CD14-positive monocyte (primary cell): ENCODE data around the gene STARD4. TPM values are rescaled to one million over a fixed set of nuclear protein-coding genes. Genes with fewer than 3 reads are reported as not detected.

ENCODE experiments used
- DNase-seq, 3 donors: peaks; one replicate each; pipeline ENCODE4 v3.0.0-alpha.2; 2011 to 2022
- H2AFZ ChIP-seq: 2 replicates; pipeline ENCODE4 v1.6.0; 2012; ENCODE audit warnings: mild to moderate bottlenecking, low read depth, low read length, inconsistent platforms; ENCODE audit not compliant: insufficient read depth, poor library complexity, severe bottlenecking
- H3K27ac ChIP-seq, 2 donors: 1 replicate in 1 of 2; 2 replicates in 1 of 2; pipeline ENCODE4 v1.5.1; 2012 to 2013; ENCODE audit warnings: low read length in 2 of 2, control low read depth in 1 of 2, inconsistent platforms in 1 of 2, low read depth in 1 of 2, mild to moderate bottlenecking in 1 of 2
- H3K27me3 ChIP-seq, 2 donors: one replicate each; pipeline versions ENCODE4 v1.6.0 to v1.6.1; 2011 to 2013; ENCODE audit warnings: low read length in 2 of 2; ENCODE audit not compliant: control insufficient read depth in 2 of 2, insufficient read depth in 2 of 2
- H3K36me3 ChIP-seq, 2 donors: replicated peaks in 1 of 2; 1 replicate in 1 of 2; 2 replicates in 1 of 2; pipeline versions ENCODE4 v1.5.1 to v1.6.1; 2012 to 2013; ENCODE audit warnings: low read length in 2 of 2, control low read depth in 1 of 2, inconsistent platforms in 1 of 2, mild to moderate bottlenecking in 1 of 2; ENCODE audit not compliant: insufficient read depth in 2 of 2, control insufficient read depth in 1 of 2
- H3K4me1 ChIP-seq, 2 donors: 1 replicate in 1 of 2; 2 replicates in 1 of 2; pipeline versions ENCODE4 v1.5.1 to v1.6.1; 2012 to 2013; ENCODE audit warnings: low read length in 2 of 2, control low read depth in 1 of 2, inconsistent platforms in 1 of 2, mild to moderate bottlenecking in 1 of 2, moderate library complexity in 1 of 2; ENCODE audit not compliant: insufficient read depth in 2 of 2, control insufficient read depth in 1 of 2
- H3K4me2 ChIP-seq: replicated peaks from 2 replicates; pipeline ENCODE3; 2012; ENCODE audit warnings: low read length, moderate library complexity, mild to moderate bottlenecking; ENCODE audit not compliant: poor library complexity, severe bottlenecking; ENCODE audit errors: extremely low read depth
- H3K4me3 ChIP-seq, 3 experiments: fragments of 200-600 bp in 1 of 3; sonication (generic) in 1 of 3; replicated peaks in 1 of 3; 1 replicate in 2 of 3; 2 replicates in 1 of 3; pipeline ENCODE4 v1.5.1; 2011 to 2013; ENCODE audit warnings: low read length in 3 of 3, mild to moderate bottlenecking in 3 of 3, control low read depth in 2 of 3, low read depth in 2 of 3, inconsistent platforms in 1 of 3, moderate library complexity in 1 of 3
- H3K79me2 ChIP-seq: 2 replicates; pipeline ENCODE4 v1.6.0; 2012; ENCODE audit warnings: mild to moderate bottlenecking, control low read depth, inconsistent platforms, low read length, moderate library complexity; ENCODE audit not compliant: insufficient read depth
- H3K9ac ChIP-seq: 2 replicates; pipeline ENCODE4 v1.6.0; 2017; ENCODE audit warnings: low read length, mild to moderate bottlenecking; ENCODE audit not compliant: insufficient read depth, poor library complexity, severe bottlenecking
- H3K9me3 ChIP-seq, 2 donors: replicated peaks in 1 of 2; 1 replicate in 1 of 2; 2 replicates in 1 of 2; pipeline versions ENCODE4 v1.5.1 to v1.6.1; 2012 to 2013; ENCODE audit warnings: low read length in 2 of 2, control low read depth in 1 of 2; ENCODE audit not compliant: control insufficient read depth in 1 of 2, insufficient read depth in 1 of 2
- H4K20me1 ChIP-seq: 2 replicates; pipeline ENCODE4 v1.6.0; 2012; ENCODE audit warnings: mild to moderate bottlenecking, low read length, control low read depth, moderate library complexity; ENCODE audit not compliant: insufficient read depth
- H3K27ac Mint-ChIP-seq, 7 donors: one replicate each; pipeline ENCODE4 v1.8.0; 2020; ENCODE audit warnings: mild to moderate bottlenecking in 7 of 7, mixed read lengths in 7 of 7, moderate library complexity in 6 of 7, inconsistent platforms in 2 of 7
- H3K27me3 Mint-ChIP-seq, 3 donors: one replicate each; pipeline ENCODE4 v1.8.0; 2021 to 2022; ENCODE audit warnings: low read depth in 3 of 3, mild to moderate bottlenecking in 3 of 3, mixed read lengths in 3 of 3, moderate library complexity in 3 of 3, inconsistent platforms in 1 of 3
- H3K36me3 Mint-ChIP-seq, 2 donors: one replicate each; pipeline ENCODE4 v1.8.0; 2020; ENCODE audit warnings: mixed read lengths in 2 of 2, inconsistent platforms in 1 of 2, mild to moderate bottlenecking in 1 of 2
- H3K4me1 Mint-ChIP-seq: one replicate; pipeline ENCODE4 v1.8.0; 2020; ENCODE audit warnings: mild to moderate bottlenecking, mixed read lengths
- H3K4me3 Mint-ChIP-seq, 2 donors: one replicate each; pipeline ENCODE4 v1.8.0; 2020; ENCODE audit warnings: mild to moderate bottlenecking in 2 of 2, mixed read lengths in 2 of 2, moderate library complexity in 1 of 2
- H3K9me3 Mint-ChIP-seq, 7 donors: one replicate each; pipeline ENCODE4 v1.8.0; 2020 to 2022; ENCODE audit warnings: mixed read lengths in 7 of 7, mild to moderate bottlenecking in 6 of 7, moderate library complexity in 6 of 7, inconsistent platforms in 2 of 7
- WGBS: methylation state at CpG from one replicate; pipeline ENCODE4 v1.1.5; 2013; ENCODE audit warnings: missing lambda C conversion rate; ENCODE audit not compliant: insufficient coverage; 5-methylcytosine and 5-hydroxymethylcytosine counted together
- intact Hi-C, 2 donors: fragments of 100-400 bp; cut with micrococcal nuclease; formaldehyde crosslinking; loops; one replicate each; pipeline versions ENCODE4 v1.15.0 to v1.15.1; 2023
- polyA plus RNA-seq, 3 donors: library from polyadenylated mRNA; depleted of rRNA in 1 of 3; unstranded in 2 of 3; stranded (reverse) in 1 of 3; fragments of 300-500 nt in 2 of 3; fragments of >200 nt in 1 of 3; fragmentation: Illumina TruSeq in 2 of 3; gene quantifications; 1 replicate in 2 of 3; 2 replicates in 1 of 3; pipeline ENCODE4 v1.2.3, GENCODE V29; 2012 to 2021
- TF ChIP-seq, protein P1 (sequence below): fragments of 200-600 bp; IDR thresholded peaks from one replicate; pipeline ENCODE4 v1.8.0; 2022; ENCODE audit warnings: antibody characterized with exemption, mild to moderate bottlenecking

Gene STARD4
- polyA plus RNA-seq, 3 donors = 6.4 to 7.7 (median 6.7) TPM

DNA sequence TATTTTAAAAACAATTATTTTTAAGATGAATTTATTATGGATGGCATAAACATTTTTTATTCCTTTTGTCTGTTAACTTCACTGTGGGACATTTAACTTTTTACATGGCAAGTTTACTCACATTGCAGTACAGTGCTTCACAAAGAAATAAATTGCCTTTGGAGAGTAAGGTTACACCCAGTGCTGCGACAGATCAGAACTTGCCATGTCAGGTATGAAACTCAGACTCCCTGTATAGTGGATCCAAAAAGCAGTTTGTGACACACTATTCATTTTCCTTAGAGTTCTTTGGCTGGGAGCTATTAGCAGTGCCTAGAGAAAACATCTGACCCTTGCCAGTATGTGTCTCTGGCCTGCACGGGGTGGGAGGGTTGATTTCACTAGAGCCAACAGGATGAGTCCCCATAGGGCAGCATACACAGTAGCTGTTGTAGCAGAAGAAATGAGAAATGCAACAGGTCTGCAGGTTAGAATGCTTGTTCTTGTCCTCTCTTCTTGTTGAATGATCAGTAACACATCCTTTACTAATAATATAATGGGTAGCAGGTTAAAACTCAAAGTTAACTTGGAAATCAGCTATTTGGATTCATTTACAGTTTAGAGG lies 42.9 kb downstream of the STARD4 start:
- no peaks in the 10 kb centered on the region for H3K36me3 Mint-ChIP-seq
- WGBS = 100% methylated on average over 1 of the region's 2 CpGs
- peaks cover 8% of the 10 kb centered on the region for H3K4me1 Mint-ChIP-seq
- H3K27ac ChIP-seq = no peak overlapping the region
- DNase-seq = no peak
- H3K4me3 ChIP-seq = no peak overlapping the region
- TF ChIP-seq, protein P1, sequence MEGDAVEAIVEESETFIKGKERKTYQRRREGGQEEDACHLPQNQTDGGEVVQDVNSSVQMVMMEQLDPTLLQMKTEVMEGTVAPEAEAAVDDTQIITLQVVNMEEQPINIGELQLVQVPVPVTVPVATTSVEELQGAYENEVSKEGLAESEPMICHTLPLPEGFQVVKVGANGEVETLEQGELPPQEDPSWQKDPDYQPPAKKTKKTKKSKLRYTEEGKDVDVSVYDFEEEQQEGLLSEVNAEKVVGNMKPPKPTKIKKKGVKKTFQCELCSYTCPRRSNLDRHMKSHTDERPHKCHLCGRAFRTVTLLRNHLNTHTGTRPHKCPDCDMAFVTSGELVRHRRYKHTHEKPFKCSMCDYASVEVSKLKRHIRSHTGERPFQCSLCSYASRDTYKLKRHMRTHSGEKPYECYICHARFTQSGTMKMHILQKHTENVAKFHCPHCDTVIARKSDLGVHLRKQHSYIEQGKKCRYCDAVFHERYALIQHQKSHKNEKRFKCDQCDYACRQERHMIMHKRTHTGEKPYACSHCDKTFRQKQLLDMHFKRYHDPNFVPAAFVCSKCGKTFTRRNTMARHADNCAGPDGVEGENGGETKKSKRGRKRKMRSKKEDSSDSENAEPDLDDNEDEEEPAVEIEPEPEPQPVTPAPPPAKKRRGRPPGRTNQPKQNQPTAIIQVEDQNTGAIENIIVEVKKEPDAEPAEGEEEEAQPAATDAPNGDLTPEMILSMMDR = no peak
- H3K9me3 Mint-ChIP-seq = peaks cover 0 to 6% (median 1%) of the 10 kb centered on the region in 7 donors
- no peak overlapping the region for H2AFZ ChIP-seq
- peaks cover 0 to 2% (median 2%) of the 10 kb centered on the region in 3 donors for H3K27me3 Mint-ChIP-seq
- no peaks in the 10 kb centered on the region for H4K20me1 ChIP-seq
- no peaks in the 10 kb centered on the region for H3K27me3 ChIP-seq
- H3K9ac ChIP-seq = no peak overlapping the region
- intact Hi-C loops = no loop called here
- no peaks in the 10 kb centered on the region for H3K9me3 ChIP-seq
- H3K4me2 ChIP-seq = no peak overlapping the region
- H3K4me3 Mint-ChIP-seq = no peak overlapping the region
- H3K36me3 ChIP-seq = no peaks in the 10 kb centered on the region
- no peaks in the 10 kb centered on the region for H3K79me2 ChIP-seq
- no peaks in the 10 kb centered on the region for H3K4me1 ChIP-seq
- no peak overlapping the region for H3K27ac Mint-ChIP-seq

- no peak overlapping the region for H3K4me3 Mint-ChIP-seq
- DNase-seq = no peak
- Histone ChIP-seq H2AFZ (no peak overlapping the region), H3K4me1 (no peaks in the 10 kb centered on the region), H4K20me1 (no peaks in the 10 kb centered on the region), H3K9me3 (no peaks in the 10 kb centered on the region), H3K4me3 (no peak overlapping the region), H3K36me3 (no peaks in the 10 kb centered on the region), H3K79me2 (no peaks in the 10 kb centered on the region), H3K27ac (no peak overlapping the region), H3K9ac (no peak overlapping the region), H3K27me3 (no peaks in the 10 kb centered on the region), H3K4me2 (no peak overlapping the region)
- no peak overlapping the region for H3K27ac Mint-ChIP-seq
- TF ChIP-seq, protein P1 = no peak
- peaks cover 7% of the 10 kb centered on the region for H3K4me1 Mint-ChIP-seq
- peaks cover 0 to 6% (median 3%) of the 10 kb centered on the region in 3 donors for H3K27me3 Mint-ChIP-seq
- H3K9me3 Mint-ChIP-seq = peaks cover 0 to 14% (median 1%) of the 10 kb centered on the region in 7 donors
- intact Hi-C loops = no loop called here
- H3K36me3 Mint-ChIP-seq = no peaks in the 10 kb centered on the region
Measured at GRCh38 chr5:111463311-111463710, 49.0 kb downstream of the STARD4 start.
